Stomach (tissue), 9 donors: ENCODE results near the gene ABCF2. TPM values are rescaled to one million over a fixed set of nuclear protein-coding genes. Genes with fewer than 3 reads are reported as not detected.
A peak's percentile ranks its signal among the peaks of the same experiment; 100 is the strongest.

ENCODE experiments used
- DNase-seq, 2 donors: peaks; one replicate each; pipeline versions ENCODE4 v3.0.0 to v3.0.0-alpha.2; 2013 to 2019
- H3K27ac ChIP-seq, 5 donors: fragments of 200-600 bp in 4 of 5; sonication (generic) in 4 of 5; one replicate each; pipeline ENCODE4 v1.5.1; 2013 to 2019; ENCODE audit warnings: mild to moderate bottlenecking in 1 of 5, moderate library complexity in 1 of 5
- H3K27me3 ChIP-seq, 3 donors: fragments of 200-600 bp; sonication (generic); one replicate each; pipeline ENCODE4 v1.5.1; 2017 to 2019; ENCODE audit warnings: mixed run types in 1 of 3
- H3K36me3 ChIP-seq, 4 donors: fragments of 200-600 bp; sonication (generic); 1 replicate in 3 of 4; 2 replicates in 1 of 4; pipeline ENCODE4 v1.5.1; 2016 to 2019
- H3K4me1 ChIP-seq, 4 donors: fragments of 200-600 bp; sonication (generic); one replicate each; pipeline ENCODE4 v1.5.1; 2016 to 2019
- H3K4me3 ChIP-seq, 4 donors: fragments of 200-600 bp; sonication (generic) in 3 of 4; one replicate each; pipeline ENCODE4 v1.5.1; 2016 to 2019; ENCODE audit warnings: mild to moderate bottlenecking in 1 of 4
- H3K9me3 ChIP-seq, 4 donors: fragments of 200-600 bp; sonication (generic); one replicate each; pipeline ENCODE4 v1.5.1; 2016 to 2019
- CTCF ChIP-seq, 7 experiments: fragments of 450-650 bp in 4 of 7; fragments of 200-600 bp in 3 of 7; sonication (generic) in 3 of 7; IDR thresholded peaks; one replicate each; pipeline ENCODE4 v1.5.1; 2016 to 2019; ENCODE audit warnings: antibody characterized with exemption in 7 of 7, control low read depth in 2 of 7, mild to moderate bottlenecking in 1 of 7
- EP300 ChIP-seq: sonication (generic); formaldehyde crosslinking; IDR thresholded peaks from one replicate; pipeline ENCODE4 v1.6.1; 2017; ENCODE audit warnings: antibody characterized with exemption
- POLR2A ChIP-seq, 4 donors: fragments of 450-650 bp; IDR thresholded peaks; one replicate each; pipeline ENCODE4 v1.6.1; 2016; ENCODE audit warnings: antibody characterized with exemption in 4 of 4, control low read depth in 2 of 4, mild to moderate bottlenecking in 1 of 4, moderate library complexity in 1 of 4
- POLR2AphosphoS5 ChIP-seq, 3 donors: sonication (generic); formaldehyde crosslinking; IDR thresholded peaks; one replicate each; pipeline ENCODE4 v1.6.1; 2016; ENCODE audit warnings: antibody characterized with exemption in 3 of 3
- WGBS, 5 donors: extraction: QIAGEN DNeasy Blood & Tissue Kit in 3 of 5; methylation state at CpG; one replicate each; pipeline versions ENCODE4 v1.1.5 to v1.1.7; 2013 to 2018; 5-methylcytosine and 5-hydroxymethylcytosine counted together
- intact Hi-C: fragments of 100-400 bp; cut with DNase I; formaldehyde crosslinking; loops from one replicate; pipeline ENCODE4 v1.15.1; 2023; ENCODE audit warnings: low total_unique reads
- polyA plus RNA-seq, 3 donors: library from polyadenylated mRNA; stranded (reverse); fragments of 200-250 nt; gene quantifications; one replicate each; pipeline ENCODE4 v1.2.3, GENCODE V29; 2013
- total RNA-seq, 5 donors: library from RNA; depleted of rRNA; stranded (reverse); fragments of >200 nt; gene quantifications; one replicate each; pipeline versions ENCODE4 v1.1.0 to v1.2.3, GENCODE V29; 2014 to 2016
- donor health status: healthy with polysubstance abuse.
- donor health status: Bipolar disorder and iron deficiency.
- donor health status: healthy.

The ABCF2 gene
- total and polyA plus RNA-seq, 8 donors = 5.2 to 28.0 (median 15.2) TPM

DNA sequence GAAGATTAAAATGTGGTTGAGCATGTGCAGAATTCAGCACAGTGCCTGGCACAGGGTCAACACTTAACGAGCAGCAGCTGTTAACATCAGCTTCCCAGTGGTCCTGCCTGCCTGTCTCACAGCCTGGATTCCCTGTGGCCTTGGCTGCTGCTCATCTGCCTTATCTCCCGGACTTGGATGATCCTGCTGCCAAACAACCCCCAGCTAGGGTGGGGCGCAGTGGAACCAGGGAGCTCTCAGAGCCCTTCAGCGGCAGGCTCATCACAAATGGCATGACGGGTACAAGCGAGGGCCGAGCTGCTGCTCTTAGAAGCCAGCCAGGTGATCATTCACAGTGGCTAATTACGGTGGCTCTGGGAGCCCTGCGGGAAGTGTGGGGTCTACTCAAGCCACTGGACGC lies 34.5 kb upstream of the ABCF2 start:
- Histone ChIP-seq H3K4me3 (no peak overlapping the region), H3K9me3 (no peaks in the 10 kb centered on the region), H3K4me1 (no peaks in the 10 kb centered on the region), H3K27me3 (peaks cover 0 to 37% (median 0%) of the 10 kb centered on the region in 3 donors), H3K36me3 (no peaks in the 10 kb centered on the region), H3K27ac (no peak overlapping the region)
- no peak for TF ChIP-seq EP300
- no peak for TF ChIP-seq CTCF (IDR thresholded peaks at IDR 0.05)
- TF ChIP-seq POLR2AphosphoS5 (IDR thresholded peaks at IDR 0.05) = no peak
- no peak for TF ChIP-seq POLR2A (IDR thresholded peaks at IDR 0.05)
- WGBS, 5 donors = 42 to 56% (median 51%) methylated on average over 10 of the region's 10 CpGs
- intact Hi-C loops = no loop called here
- DNase-seq = peak in 1 of 2 donors; percentile 53

GRCh38 chr7:151260883-151261282 lies 33.9 kb upstream of the ABCF2 start:
- intact Hi-C loops = no loop called here
- H3K4me1 ChIP-seq = no peaks in the 10 kb centered on the region
- DNase-seq = no peak
- no peak overlapping the region for H3K27ac ChIP-seq
- no peak overlapping the region for H3K4me3 ChIP-seq
- 81 to 89% (median 87%) methylated on average over 7 to 8 of the region's 8 CpGs for WGBS, 5 donors
- no peaks in the 10 kb centered on the region for H3K36me3 ChIP-seq
- TF ChIP-seq POLR2A (IDR thresholded peaks at IDR 0.05) (no peak), CTCF (IDR thresholded peaks at IDR 0.05) (no peak), EP300 (no peak), POLR2AphosphoS5 (IDR thresholded peaks at IDR 0.05) (no peak)
- no peaks in the 10 kb centered on the region for H3K9me3 ChIP-seq
- peaks cover 0 to 40% (median 0%) of the 10 kb centered on the region in 3 donors for H3K27me3 ChIP-seq

GRCh38 chr7:151260471-151260870 lies 33.5 kb upstream of the ABCF2 start:
- H3K4me1 ChIP-seq = no peaks in the 10 kb centered on the region
- no peak for TF ChIP-seq POLR2AphosphoS5 (IDR thresholded peaks at IDR 0.05)
- no peak for TF ChIP-seq EP300
- TF ChIP-seq POLR2A (IDR thresholded peaks at IDR 0.05) = no peak
- no peak for TF ChIP-seq CTCF (IDR thresholded peaks at IDR 0.05)
- H3K36me3 ChIP-seq = no peaks in the 10 kb centered on the region
- intact Hi-C loops = no loop called here
- no peaks in the 10 kb centered on the region for H3K9me3 ChIP-seq
- no peak overlapping the region for H3K27ac ChIP-seq
- H3K27me3 ChIP-seq = peaks cover 0 to 40% (median 0%) of the 10 kb centered on the region in 3 donors
- H3K4me3 ChIP-seq = no peak overlapping the region
- no peak for DNase-seq
- WGBS, 5 donors = 87 to 94% (median 89%) methylated on average over 11 of the region's 11 CpGs

GRCh38 chr7:151257990-151258389 lies 31.0 kb upstream of the ABCF2 start:
- Histone ChIP-seq H3K4me1 (peaks cover 0 to 5% (median 3%) of the 10 kb centered on the region in 4 donors), H3K9me3 (no peaks in the 10 kb centered on the region), H3K27ac (no peak overlapping the region), H3K27me3 (peaks cover 0 to 49% (median 0%) of the 10 kb centered on the region in 3 donors), H3K36me3 (no peaks in the 10 kb centered on the region), H3K4me3 (no peak overlapping the region)
- TF ChIP-seq POLR2A (IDR thresholded peaks at IDR 0.05) (no peak), EP300 (no peak), POLR2AphosphoS5 (IDR thresholded peaks at IDR 0.05) (no peak), CTCF (IDR thresholded peaks at IDR 0.05) (no peak)
- WGBS, 5 donors = 90 to 95% (median 93%) methylated on average over 7 of the region's 7 CpGs
- no peak for DNase-seq
- intact Hi-C loops = no loop called here
